Activated T-cell treated with anti-CD3 and anti-CD28 coated beads, Interleukin-2, amount 50 U/mL, for 72 hours (primary cell): ENCODE data around the gene AR. TPM values are rescaled to one million over a fixed set of nuclear protein-coding genes. Genes with fewer than 3 reads are reported as not detected.
"Not testable (repeated sequence)": the region's sequence is repeated elsewhere in the genome, so short reads cannot be mapped to it uniquely, and the experiment has no call there.

Source experiments
- ATAC-seq, 2 donors: fragments of 150-1000 bp; cut with Tn5 transposase; replicated peaks in 1 of 2; 2 replicates each; pipeline ENCODE4 v1.10.0; 2021; ENCODE audit warnings: moderate library complexity in 2 of 2, mild to moderate bottlenecking in 1 of 2
- DNase-seq, 2 donors: peaks; one replicate each; pipeline ENCODE4 v3.0.0; 2021 to 2022; ENCODE audit warnings: mixed read lengths in 1 of 2
- H3K27ac Mint-ChIP-seq: one replicate; pipeline ENCODE4 v1.8.0; 2022; ENCODE audit warnings: mild to moderate bottlenecking, moderate library complexity, mixed read lengths
- H3K27me3 Mint-ChIP-seq: one replicate; pipeline ENCODE4 v1.8.0; 2022; ENCODE audit warnings: low read depth, mixed read lengths
- H3K36me3 Mint-ChIP-seq, 2 donors: one replicate each; pipeline ENCODE4 v1.8.0; 2022; ENCODE audit warnings: mixed read lengths in 2 of 2, mild to moderate bottlenecking in 1 of 2; ENCODE audit not compliant: insufficient read depth in 2 of 2
- H3K4me1 Mint-ChIP-seq: one replicate; pipeline ENCODE4 v1.8.0; 2022; ENCODE audit warnings: low read depth, mixed read lengths
- H3K4me3 Mint-ChIP-seq, 2 donors: one replicate each; pipeline ENCODE4 v1.8.0; 2022; ENCODE audit warnings: mild to moderate bottlenecking in 2 of 2, mixed read lengths in 2 of 2, moderate library complexity in 2 of 2
- H3K9me3 Mint-ChIP-seq, 2 donors: one replicate each; pipeline ENCODE4 v1.8.0; 2022; ENCODE audit warnings: mixed read lengths in 2 of 2
- total RNA-seq, 2 donors: library from RNA; stranded (reverse); gene quantifications; one replicate each; pipeline ENCODE4 v1.2.3, GENCODE V29; 2022

Gene AR
- total RNA-seq, 2 donors from 2014 or later = 0.07 to 0.09 TPM

DNA sequence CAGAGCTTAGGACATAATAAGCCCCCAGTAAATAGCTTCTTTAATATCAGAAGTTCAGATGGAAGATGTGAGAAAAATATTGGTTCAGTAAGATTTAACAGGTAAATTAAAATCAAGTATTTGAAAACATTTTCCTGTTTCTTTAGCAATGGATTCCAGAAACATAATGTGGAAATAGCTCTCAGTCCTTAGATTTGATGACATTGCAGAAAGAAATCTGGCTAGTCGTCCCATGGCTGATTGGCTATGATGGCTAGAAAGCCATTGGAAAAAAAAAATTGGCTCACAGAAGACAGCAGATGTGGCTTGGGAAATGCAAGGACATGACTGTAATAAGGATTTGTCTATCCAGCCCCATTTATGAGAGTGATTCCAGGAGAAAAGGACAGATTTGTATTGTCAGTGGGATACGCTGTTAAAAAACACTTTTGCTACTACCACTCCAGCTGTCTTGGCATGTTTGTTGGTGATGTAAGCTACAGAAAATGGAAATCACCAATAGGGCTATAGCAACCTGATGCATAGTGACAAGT, 78.3 kb downstream of the AR start:
- peaks cover 0 to under 1% of the 10 kb centered on the region in 2 donors for H3K36me3 Mint-ChIP-seq
- DNase-seq = no peak
- peaks cover 0 to 2% of the 10 kb centered on the region in 2 donors for H3K9me3 Mint-ChIP-seq
- H3K27me3 Mint-ChIP-seq = peaks cover 22% of the 10 kb centered on the region
- no peak for ATAC-seq
- no peak overlapping the region for H3K27ac Mint-ChIP-seq
- H3K4me3 Mint-ChIP-seq = no peak overlapping the region
- no peaks in the 10 kb centered on the region for H3K4me1 Mint-ChIP-seq

DNA sequence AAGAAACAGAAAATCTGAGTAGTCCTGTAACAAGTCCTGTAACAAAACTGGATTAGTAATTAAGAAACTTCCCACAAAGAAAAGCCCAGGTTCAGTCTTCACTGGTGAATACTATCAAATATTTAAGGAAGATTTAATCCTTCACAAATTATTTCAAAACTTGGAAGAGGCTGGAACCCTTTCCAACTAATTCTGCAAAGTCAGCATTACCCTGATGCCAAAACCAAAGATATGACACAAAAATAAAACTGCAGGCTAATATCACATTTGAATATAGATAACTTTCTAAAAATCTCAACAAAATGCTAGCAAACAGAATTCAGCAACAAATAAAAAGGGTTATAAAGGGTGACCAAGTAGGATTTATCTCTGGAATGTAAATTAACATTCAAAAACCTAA, 80.5 kb downstream of the AR start:
- Mint-ChIP-seq H3K27me3 (peaks cover 6% of the 10 kb centered on the region), H3K4me1 (no peaks in the 10 kb centered on the region), H3K27ac (no peak overlapping the region), H3K9me3 (peaks cover 0 to 2% of the 10 kb centered on the region in 2 donors), H3K36me3 (peaks cover 0 to 2% of the 10 kb centered on the region in 2 donors), H3K4me3 (no peak overlapping the region)
- ATAC-seq (no peak), DNase-seq (no peak)

DNA sequence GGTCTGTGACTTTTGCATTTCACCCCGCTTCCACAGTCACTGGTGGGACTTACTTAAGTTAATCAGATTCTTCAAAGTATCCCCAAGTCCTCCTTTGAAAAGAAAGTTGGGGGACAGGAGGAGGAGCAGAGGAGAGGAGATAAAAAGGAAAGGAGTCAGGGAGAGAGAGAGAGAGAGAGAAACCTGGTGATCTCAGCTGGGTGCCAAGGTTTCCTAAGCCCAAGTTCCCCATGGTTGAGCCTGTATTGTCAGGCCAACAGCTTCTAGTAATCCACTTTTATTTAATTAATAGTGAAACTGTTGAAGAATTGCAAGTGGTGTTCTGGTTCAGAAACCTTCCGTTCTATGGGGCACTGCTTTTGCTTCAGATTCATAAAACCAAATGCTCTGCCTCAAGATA, 91.6 kb downstream of the AR start:
- Mint-ChIP-seq H3K4me3 (no peak overlapping the region), H3K9me3 (peaks cover 0 to 5% of the 10 kb centered on the region in 2 donors), H3K27me3 (peaks cover 18% of the 10 kb centered on the region), H3K4me1 (no peaks in the 10 kb centered on the region), H3K36me3 (peaks cover 0 to 2% of the 10 kb centered on the region in 2 donors), H3K27ac (no peak overlapping the region)
- DNase-seq (no peak), ATAC-seq (no peak)

DNA sequence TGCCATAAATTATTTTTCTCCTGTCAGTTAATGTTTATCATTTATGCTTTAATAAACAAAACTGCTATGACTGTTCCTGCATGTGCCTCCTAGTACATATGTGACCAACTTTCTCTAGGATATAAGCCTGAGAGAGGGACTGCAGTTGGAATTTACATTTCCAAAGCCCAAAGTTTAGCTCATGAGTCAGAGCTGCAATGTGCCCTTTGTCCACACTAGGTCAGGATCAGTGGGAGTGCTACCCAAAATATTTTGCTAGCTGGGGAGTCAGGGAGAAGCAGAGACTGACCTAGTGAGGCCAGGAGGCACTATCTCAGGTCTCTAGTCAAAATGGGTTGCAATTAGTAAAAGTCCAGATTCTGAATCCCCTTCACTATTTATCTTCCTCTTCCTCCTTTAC, 92.7 kb downstream of the AR start:
- DNase-seq = no peak
- Mint-ChIP-seq H3K4me1 (no peaks in the 10 kb centered on the region), H3K36me3 (no peaks in the 10 kb centered on the region), H3K9me3 (peaks cover 0 to 5% of the 10 kb centered on the region in 2 donors), H3K4me3 (no peak overlapping the region), H3K27ac (no peak overlapping the region), H3K27me3 (peaks cover 18% of the 10 kb centered on the region)
- no peak for ATAC-seq

DNA sequence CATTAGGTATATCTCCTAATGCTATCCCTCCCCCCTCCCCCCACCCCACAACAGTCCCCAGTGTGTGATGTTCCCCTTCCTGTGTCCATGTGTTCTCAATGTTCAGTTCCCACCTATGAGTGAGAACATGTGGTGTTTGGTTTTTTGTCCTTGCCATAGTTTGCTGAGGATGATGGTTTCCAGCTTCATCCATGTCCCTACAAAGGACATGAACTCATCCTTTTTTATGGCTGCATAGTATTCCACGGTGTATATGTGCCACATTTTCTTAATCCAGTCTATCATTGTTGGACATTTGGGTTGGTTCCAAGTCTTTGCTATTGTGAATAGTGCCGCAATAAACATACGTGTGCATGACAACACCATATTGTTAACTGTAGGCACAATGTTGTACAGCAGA, 93.5 kb downstream of the AR start:
- H3K4me3 Mint-ChIP-seq, H3K27ac Mint-ChIP-seq, H3K4me1 Mint-ChIP-seq, H3K9me3 Mint-ChIP-seq, ATAC-seq, H3K36me3 Mint-ChIP-seq, DNase-seq: not testable (repeated sequence)
- H3K27me3 Mint-ChIP-seq = peaks cover 18% of the 10 kb centered on the region

DNA sequence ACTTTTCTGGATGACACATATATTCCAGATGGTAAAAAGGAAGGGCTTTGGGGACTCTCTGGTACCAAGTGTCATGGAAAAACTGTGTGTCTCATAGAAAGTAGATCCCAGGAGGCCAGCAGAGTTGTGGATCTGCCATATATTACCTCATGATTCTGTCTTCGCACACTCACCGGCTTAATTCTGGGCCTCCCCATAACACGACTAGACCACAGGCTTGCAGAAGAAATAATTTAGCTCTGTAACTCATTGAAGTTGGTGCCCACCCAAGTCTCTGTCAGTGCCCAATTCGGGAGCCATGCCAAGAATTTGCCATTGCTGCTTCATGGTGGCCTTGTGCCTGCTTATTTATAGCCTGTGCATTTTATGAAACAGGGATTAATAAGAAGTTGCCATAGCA, 104.5 kb downstream of the AR start:
- Mint-ChIP-seq H3K36me3 (no peaks in the 10 kb centered on the region), H3K9me3 (no peaks in the 10 kb centered on the region), H3K27me3 (peaks cover 26% of the 10 kb centered on the region), H3K4me1 (no peaks in the 10 kb centered on the region), H3K4me3 (no peak overlapping the region), H3K27ac (no peak overlapping the region)
- ATAC-seq (no peak), DNase-seq (no peak)

DNA sequence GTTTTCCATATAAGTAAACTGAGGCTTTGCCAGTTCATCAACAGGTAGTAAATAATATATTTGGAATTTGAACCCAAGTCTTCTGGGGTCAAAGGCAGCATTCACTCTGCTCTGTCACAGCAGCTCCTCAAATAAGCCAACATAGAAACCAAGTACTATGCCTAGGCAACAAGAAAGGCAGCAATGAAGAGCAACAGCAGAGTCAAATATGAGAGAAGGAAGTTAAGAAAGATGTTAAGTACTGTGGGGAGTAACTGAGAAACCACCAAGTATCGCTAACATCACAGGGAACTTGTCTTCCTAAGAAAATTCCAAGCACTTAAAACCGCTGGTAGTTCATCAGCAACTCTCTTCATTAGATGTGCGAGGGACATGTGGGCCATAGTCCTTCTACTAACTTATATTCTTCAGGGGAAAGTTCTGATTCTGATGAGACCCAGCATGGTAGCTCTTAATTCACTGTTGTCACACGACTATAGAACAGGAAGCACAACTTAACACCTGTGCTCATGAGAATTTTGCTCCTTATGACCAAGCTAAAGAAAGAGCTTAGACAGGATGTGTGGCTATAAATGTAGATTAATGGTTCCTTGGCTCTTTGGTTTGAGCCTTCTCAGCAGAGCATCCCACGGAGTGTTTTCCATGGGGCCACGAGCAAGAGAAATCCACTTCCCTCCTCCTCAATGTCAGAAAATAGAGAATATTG, 107.8 kb downstream of the AR start:
- no peaks in the 10 kb centered on the region for H3K4me1 Mint-ChIP-seq
- peaks cover 19% of the 10 kb centered on the region for H3K27me3 Mint-ChIP-seq
- DNase-seq (no peak), ATAC-seq (no peak)
- no peak overlapping the region for H3K4me3 Mint-ChIP-seq
- H3K27ac Mint-ChIP-seq = no peak overlapping the region
- H3K9me3 Mint-ChIP-seq = no peaks in the 10 kb centered on the region
- no peaks in the 10 kb centered on the region for H3K36me3 Mint-ChIP-seq

DNA sequence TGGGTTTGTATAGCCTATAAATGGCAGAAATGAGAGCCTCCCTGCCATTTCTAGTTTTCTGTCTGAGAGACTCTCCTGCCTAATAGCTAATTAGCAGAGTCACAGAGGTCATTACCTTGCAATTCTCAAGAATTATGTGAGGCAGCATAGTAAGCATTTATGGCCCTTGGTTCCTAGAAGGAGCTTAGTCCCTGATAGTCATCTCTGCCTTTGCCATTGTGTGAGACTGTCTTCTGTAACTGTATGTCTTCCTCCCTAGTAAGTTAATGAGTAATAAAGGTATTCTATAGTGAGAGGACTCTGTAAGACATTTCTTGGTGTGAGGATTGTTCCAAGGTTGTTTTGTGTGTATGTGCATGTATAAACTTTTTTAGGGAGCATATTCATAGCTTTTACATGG, 108.7 kb downstream of the AR start:
- H3K4me1 Mint-ChIP-seq = no peaks in the 10 kb centered on the region
- H3K4me3 Mint-ChIP-seq = no peak overlapping the region
- H3K36me3 Mint-ChIP-seq = no peaks in the 10 kb centered on the region
- DNase-seq (no peak), ATAC-seq (no peak)
- H3K27me3 Mint-ChIP-seq = peaks cover 18% of the 10 kb centered on the region
- H3K27ac Mint-ChIP-seq = no peak overlapping the region
- H3K9me3 Mint-ChIP-seq = no peaks in the 10 kb centered on the region

DNA sequence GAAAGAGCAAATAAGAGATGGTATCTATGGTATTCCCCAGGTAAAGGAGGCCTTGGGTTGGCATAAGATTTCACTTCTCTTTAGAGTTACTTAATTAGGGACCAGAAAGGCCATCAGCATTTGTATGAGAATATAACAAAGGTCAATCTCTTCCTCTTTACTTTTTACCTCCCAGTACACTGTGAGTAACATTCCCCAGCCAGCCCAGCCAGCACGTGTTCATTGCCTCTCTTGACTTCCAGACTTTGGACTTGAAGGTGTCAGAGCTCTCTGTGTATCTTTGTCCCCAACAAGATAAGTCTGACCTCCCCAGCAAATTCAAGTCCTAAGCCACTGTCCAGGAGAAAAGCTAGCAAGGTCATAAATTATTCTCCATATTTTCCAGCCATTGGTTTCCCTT, 110.5 kb downstream of the AR start:
- no peak for DNase-seq
- peaks cover 0 to 3% of the 10 kb centered on the region in 2 donors for H3K9me3 Mint-ChIP-seq
- H3K4me3 Mint-ChIP-seq = no peak overlapping the region
- no peak overlapping the region for H3K27ac Mint-ChIP-seq
- no peaks in the 10 kb centered on the region for H3K4me1 Mint-ChIP-seq
- H3K27me3 Mint-ChIP-seq = peaks cover 24% of the 10 kb centered on the region
- ATAC-seq = no peak
- peaks cover 0 to 1% of the 10 kb centered on the region in 2 donors for H3K36me3 Mint-ChIP-seq

DNA sequence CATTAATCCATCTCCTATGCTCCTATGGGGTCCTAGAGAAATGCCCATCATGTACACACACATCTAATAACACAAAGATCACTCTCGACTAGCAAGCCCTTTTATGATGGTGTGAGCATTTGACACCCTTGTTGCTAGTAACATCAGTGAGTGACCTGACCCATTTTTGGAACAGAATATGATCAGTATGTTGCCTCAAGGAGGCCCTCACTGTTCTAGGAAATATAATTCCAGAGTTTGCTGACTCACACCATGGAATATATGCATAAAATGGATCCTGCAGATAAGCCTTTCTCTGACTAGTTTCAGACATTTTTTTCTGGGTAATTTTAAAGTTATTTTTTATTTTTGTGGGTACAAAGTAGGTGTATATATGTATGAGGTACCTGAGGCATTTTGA, 121.8 kb downstream of the AR start:
- Mint-ChIP-seq H3K27me3 (peaks cover 10% of the 10 kb centered on the region), H3K9me3 (peaks cover 3 to 6% of the 10 kb centered on the region in 2 donors), H3K4me3 (no peak overlapping the region), H3K4me1 (no peaks in the 10 kb centered on the region), H3K27ac (no peak overlapping the region), H3K36me3 (peaks cover 2 to 5% of the 10 kb centered on the region in 2 donors)
- ATAC-seq = no peak
- no peak for DNase-seq

DNA sequence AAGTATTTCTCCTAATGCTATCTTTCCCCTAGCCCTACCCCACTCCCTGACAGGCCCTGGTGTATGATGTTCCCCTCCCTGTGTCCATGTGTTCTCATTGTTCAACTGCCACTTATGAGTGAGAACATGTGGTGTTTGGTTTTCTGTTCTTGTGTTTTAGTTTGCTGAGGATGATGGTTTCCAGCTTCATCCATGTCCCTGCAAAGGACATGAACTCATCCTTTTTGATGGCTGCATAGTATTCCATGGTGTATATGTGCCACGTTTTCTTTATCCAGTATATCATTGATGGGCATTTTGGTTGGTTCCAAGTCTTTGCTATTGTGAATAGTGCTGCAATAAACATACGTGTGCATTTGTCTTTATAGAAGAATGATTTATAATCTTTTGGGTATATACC, 126.9 kb downstream of the AR start:
- not testable (repeated sequence) for H3K9me3 Mint-ChIP-seq, H3K4me1 Mint-ChIP-seq, ATAC-seq, H3K36me3 Mint-ChIP-seq, H3K27ac Mint-ChIP-seq, DNase-seq, H3K4me3 Mint-ChIP-seq
- H3K27me3 Mint-ChIP-seq = peaks cover 30% of the 10 kb centered on the region

DNA sequence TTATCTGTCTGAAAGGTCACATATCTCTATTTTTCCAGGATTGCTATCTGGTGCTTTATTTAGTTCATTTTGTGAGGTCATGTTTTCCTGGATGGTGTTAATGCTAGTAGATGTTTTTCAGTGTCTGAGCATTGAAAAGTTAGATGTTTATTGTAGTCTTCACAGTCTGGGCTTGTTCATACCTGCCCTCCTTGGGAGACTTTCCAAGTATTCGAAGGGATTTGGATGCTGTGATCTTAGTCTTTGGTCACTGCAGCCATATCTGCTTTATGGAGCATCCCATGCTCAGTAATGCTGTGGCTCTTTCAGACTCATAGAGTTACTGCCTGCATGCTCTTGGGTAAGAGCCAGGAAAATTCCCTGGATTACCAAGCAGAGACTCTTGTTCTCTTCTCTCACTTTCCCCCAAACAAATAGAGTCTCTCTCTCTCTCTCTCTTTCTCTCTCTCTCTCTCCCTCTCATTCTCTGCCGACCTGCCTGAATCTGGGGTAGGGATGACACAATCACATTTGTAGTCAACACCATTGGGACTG, 130.0 kb downstream of the AR start:
- no peak for ATAC-seq
- Mint-ChIP-seq H3K4me3 (no peak overlapping the region), H3K36me3 (peaks cover 0 to 2% of the 10 kb centered on the region in 2 donors), H3K9me3 (peaks cover 0 to 3% of the 10 kb centered on the region in 2 donors), H3K27me3 (peaks cover 32% of the 10 kb centered on the region), H3K27ac (no peak overlapping the region), H3K4me1 (no peaks in the 10 kb centered on the region)
- DNase-seq = no peak

DNA sequence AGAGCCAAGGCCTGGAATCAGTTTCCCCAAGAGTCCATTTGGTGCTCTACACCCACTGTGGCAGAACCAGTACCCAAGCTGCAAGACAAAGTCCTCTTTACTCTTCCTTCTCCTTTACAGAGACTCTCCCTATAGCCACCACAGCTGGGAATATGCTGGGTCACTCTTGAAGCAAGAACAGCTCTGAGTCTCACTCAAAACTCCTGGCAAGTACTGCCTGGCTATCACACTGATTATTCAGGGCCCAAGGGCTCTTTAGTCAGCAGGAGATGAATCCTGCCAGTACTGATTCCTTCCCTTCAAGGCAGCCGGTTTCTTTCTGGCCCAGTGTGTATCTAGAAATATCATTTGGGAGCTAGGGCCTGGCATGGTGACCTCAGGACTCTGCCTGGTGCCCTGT, 130.9 kb downstream of the AR start:
- peaks cover 32% of the 10 kb centered on the region for H3K27me3 Mint-ChIP-seq
- no peak for ATAC-seq
- H3K4me1 Mint-ChIP-seq = no peaks in the 10 kb centered on the region
- no peak for DNase-seq
- peaks cover 0 to 2% of the 10 kb centered on the region in 2 donors for H3K36me3 Mint-ChIP-seq
- H3K27ac Mint-ChIP-seq = no peak overlapping the region
- peaks cover 0 to 3% of the 10 kb centered on the region in 2 donors for H3K9me3 Mint-ChIP-seq
- H3K4me3 Mint-ChIP-seq = no peak overlapping the region

DNA sequence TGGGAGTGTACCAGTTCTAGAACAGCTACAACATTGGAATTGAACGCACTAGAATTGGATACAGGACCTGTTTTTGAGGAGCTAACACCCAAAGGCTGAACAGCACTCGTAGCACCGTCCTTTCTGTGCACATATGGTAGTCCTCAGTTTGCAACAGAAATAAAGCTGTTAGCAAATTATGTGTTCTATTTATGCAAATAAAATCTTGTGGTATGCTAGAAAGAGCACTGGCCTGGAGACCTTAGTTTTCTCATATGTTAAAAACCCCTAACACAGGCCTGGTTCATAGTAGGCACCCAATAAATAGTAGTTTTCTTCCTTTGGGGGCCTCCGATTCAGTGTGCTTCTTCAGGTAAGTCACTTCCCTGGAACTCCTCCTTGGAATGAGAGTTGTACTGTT, 140.3 kb downstream of the AR start:
- Mint-ChIP-seq H3K4me1 (no peaks in the 10 kb centered on the region), H3K27ac (no peak overlapping the region), H3K4me3 (no peak overlapping the region), H3K27me3 (peaks cover 38% of the 10 kb centered on the region), H3K9me3 (peaks cover 0 to 3% of the 10 kb centered on the region in 2 donors), H3K36me3 (no peaks in the 10 kb centered on the region)
- ATAC-seq = no peak
- no peak for DNase-seq
